ENCODE data around the gene SRRM2.

- TF ChIP-seq EZH2 (IDR thresholded peaks at IDR 0.05; ENCODE audit: insufficient read depth, poor library complexity, severe bottlenecking), result no peak
- no peak for TF ChIP-seq EZH2phosphoT487 (IDR thresholded peaks at IDR 0.05; ENCODE audit: insufficient read depth, low read depth)
Observed at GRCh38 chr16:2757344-2757743, 4.9 kb downstream of the SRRM2 start.

Measured in GM23248 (cell line).